K562 (cell line): ENCODE results near the gene PRKD2. TPM values are rescaled to one million over a fixed set of nuclear protein-coding genes. Genes with fewer than 3 reads are reported as not detected.

Experiments
- C11orf30 ChIP-seq: fragments of 450-650 bp; IDR thresholded peaks from 2 replicates; pipeline ENCODE4 v1.6.1; 2016; ENCODE audit warnings: low read depth, mild to moderate bottlenecking
- CCNT2 ChIP-seq: IDR thresholded peaks from 2 replicates; pipeline ENCODE4 v1.6.1; 2011; ENCODE audit warnings: borderline replicate concordance, low read depth, mild to moderate bottlenecking, moderate library complexity, mixed read lengths, low read length; ENCODE audit not compliant: insufficient read length; ENCODE audit errors: extremely low read depth
- CXXC5 ChIP-seq: fragments of 250-450 bp; sonication (Bioruptor Pico); IDR thresholded peaks from 2 replicates; pipeline ENCODE4 v1.8.0; 2022; ENCODE audit warnings: inconsistent platforms, mild to moderate bottlenecking, moderate library complexity
- EP400 ChIP-seq: fragments of 450-650 bp; IDR thresholded peaks from 2 replicates; pipeline ENCODE4 v1.6.1; 2017; ENCODE audit warnings: antibody characterized with exemption, mild to moderate bottlenecking, moderate library complexity
- ETS2 ChIP-seq: IDR thresholded peaks from 2 replicates; pipeline ENCODE4 v1.6.1; 2016; ENCODE audit warnings: borderline replicate concordance, missing genetic modification characterization, mild to moderate bottlenecking, moderate library complexity, missing compliant biosample characterization; ENCODE audit not compliant: poor library complexity, severe bottlenecking
- ETV5 ChIP-seq: sonication (generic); formaldehyde crosslinking; IDR thresholded peaks from 2 replicates; pipeline ENCODE4 v1.4.0; 2020; ENCODE audit warnings: low read depth, mild to moderate bottlenecking, missing genetic modification reagents
- FOXA1 ChIP-seq: fragments of 450-650 bp; IDR thresholded peaks from 2 replicates; pipeline ENCODE4 v1.6.1; 2016; ENCODE audit warnings: mild to moderate bottlenecking, borderline replicate concordance
- HCFC1 ChIP-seq: IDR thresholded peaks from 2 replicates; pipeline ENCODE4 v1.6.1; 2012; ENCODE audit warnings: low read depth, low read length, improper control_type of control experiment
- KDM4B ChIP-seq, 2 experiments: fragments of 450-650 bp in 1 of 2; sonication (generic) in 1 of 2; IDR thresholded peaks; 2 replicates each; pipeline ENCODE4 v1.6.1; 2016 to 2017; ENCODE audit warnings: borderline replicate concordance in 2 of 2, antibody characterized with exemption in 1 of 2, low read depth in 1 of 2, mild to moderate bottlenecking in 1 of 2
- LCOR ChIP-seq: sonication (generic); formaldehyde crosslinking; IDR thresholded peaks from 2 replicates; pipeline ENCODE4 v1.8.0; 2022; ENCODE audit warnings: mild to moderate bottlenecking, missing genetic modification reagents
- MECOM ChIP-seq: fragments of 250-450 bp; sonication (Bioruptor Pico); IDR thresholded peaks from 2 replicates; pipeline ENCODE4 v1.8.0; 2022; ENCODE audit warnings: inconsistent platforms
- SMARCE1 ChIP-seq: fragments of 450-650 bp; IDR thresholded peaks from 2 replicates; pipeline ENCODE4 v1.7.1; 2016; ENCODE audit warnings: mild to moderate bottlenecking
- SMC3 ChIP-seq: conservative IDR thresholded peaks from 2 replicates; pipeline ENCODE4 v1.6.1; 2011; ENCODE audit warnings: low read depth, low read length, improper control_type of control experiment; ENCODE audit not compliant: insufficient read depth
- TBP ChIP-seq: optimal IDR thresholded peaks from 2 replicates; pipeline ENCODE3; 2011; ENCODE audit warnings: low read depth, low read length, improper control_type of control experiment
- TOE1 ChIP-seq, 2 experiments: fragments of 450-650 bp in 1 of 2; sonication (generic) in 1 of 2; formaldehyde crosslinking in 1 of 2; IDR thresholded peaks; 2 replicates each; pipeline versions ENCODE4 v1.7.1 to v1.8.0; 2016 to 2022; ENCODE audit warnings: borderline replicate concordance in 2 of 2, mild to moderate bottlenecking in 2 of 2, antibody characterized with exemption in 1 of 2, inconsistent platforms in 1 of 2, low read depth in 1 of 2, missing genetic modification reagents in 1 of 2, moderate library complexity in 1 of 2
- XRCC5 ChIP-seq: fragments of 200-400 bp; formaldehyde crosslinking; IDR thresholded peaks from 2 replicates; pipeline ENCODE4 v1.6.1; 2017; ENCODE audit warnings: low read depth, mild to moderate bottlenecking, low read length
- ZNF134 ChIP-seq: fragments of 250-450 bp; sonication (Bioruptor Pico); conservative IDR thresholded peaks from 2 replicates; pipeline ENCODE4 v1.4.0; 2020
- ZNF384 ChIP-seq: IDR thresholded peaks from 2 replicates; pipeline ENCODE4 v1.6.1; 2012; ENCODE audit warnings: low read depth, low read length, improper control_type of control experiment
- ZNF644 ChIP-seq: fragments of 200-800 bp; sonication (Bioruptor generic); IDR thresholded peaks from 2 replicates; pipeline ENCODE4 v1.6.1; 2016; ENCODE audit warnings: low read depth, missing genetic modification characterization, missing compliant biosample characterization
- ZNF668 ChIP-seq: fragments of 250-450 bp; sonication (Bioruptor Pico); IDR thresholded peaks from 2 replicates; pipeline ENCODE4 v1.8.0; 2022; ENCODE audit warnings: mild to moderate bottlenecking, inconsistent platforms
- polyA plus RNA-seq, 8 experiments: library from polyadenylated mRNA; depleted of rRNA in 4 of 8; stranded (reverse) in 5 of 8; unstranded in 3 of 8; fragments of >200 nt; fragmentation: Nextera tagmentation in 2 of 8; fragmentation: Illumina TruSeq in 1 of 8; extraction: Ambion mirVana in 2 of 8; extraction: Trizol in 1 of 8; gene quantifications; 2 replicates each; pipeline versions ENCODE4 v1.2.1 to v1.2.3, GENCODE V29; 2011 to 2014; ENCODE audit warnings: inconsistent platforms in 1 of 8, missing spikeins in 1 of 8
- total RNA-seq, 7 experiments: library from RNA; depleted of rRNA in 6 of 7; stranded (reverse); fragments of >200 nt in 6 of 7; fragmentation: Illumina TruSeq in 2 of 7; extraction: Trizol in 2 of 7; gene quantifications; 2 replicates each; pipeline versions ENCODE4 v1.2.1 to v1.2.3, GENCODE V29; 2011 to 2021; ENCODE audit warnings: low replicate concordance in 1 of 7
- TF ChIP-seq, protein P1 (sequence below): fragments of 450-650 bp; IDR thresholded peaks from 2 replicates; pipeline ENCODE4 v1.6.1; 2014; ENCODE audit warnings: low read depth, mild to moderate bottlenecking, moderate library complexity, borderline replicate concordance
- TF ChIP-seq, protein P2 (sequence below): fragments of 250-450 bp; sonication (Bioruptor Pico); IDR thresholded peaks from 2 replicates; pipeline ENCODE4 v1.9.0; 2021; ENCODE audit warnings: mild to moderate bottlenecking
- TF ChIP-seq, protein P3 (sequence below): sonication (generic); formaldehyde crosslinking; IDR thresholded peaks from 2 replicates; pipeline ENCODE4 v1.4.0; 2020; ENCODE audit warnings: mild to moderate bottlenecking, missing genetic modification reagents

The PRKD2 gene
- total and polyA plus RNA-seq, 9 of the 15 experiments (the other 6 are each of a cell fraction or from before 2014, with no cell fraction given) = 1.8 to 60.0 (median 15.0) TPM

DNA sequence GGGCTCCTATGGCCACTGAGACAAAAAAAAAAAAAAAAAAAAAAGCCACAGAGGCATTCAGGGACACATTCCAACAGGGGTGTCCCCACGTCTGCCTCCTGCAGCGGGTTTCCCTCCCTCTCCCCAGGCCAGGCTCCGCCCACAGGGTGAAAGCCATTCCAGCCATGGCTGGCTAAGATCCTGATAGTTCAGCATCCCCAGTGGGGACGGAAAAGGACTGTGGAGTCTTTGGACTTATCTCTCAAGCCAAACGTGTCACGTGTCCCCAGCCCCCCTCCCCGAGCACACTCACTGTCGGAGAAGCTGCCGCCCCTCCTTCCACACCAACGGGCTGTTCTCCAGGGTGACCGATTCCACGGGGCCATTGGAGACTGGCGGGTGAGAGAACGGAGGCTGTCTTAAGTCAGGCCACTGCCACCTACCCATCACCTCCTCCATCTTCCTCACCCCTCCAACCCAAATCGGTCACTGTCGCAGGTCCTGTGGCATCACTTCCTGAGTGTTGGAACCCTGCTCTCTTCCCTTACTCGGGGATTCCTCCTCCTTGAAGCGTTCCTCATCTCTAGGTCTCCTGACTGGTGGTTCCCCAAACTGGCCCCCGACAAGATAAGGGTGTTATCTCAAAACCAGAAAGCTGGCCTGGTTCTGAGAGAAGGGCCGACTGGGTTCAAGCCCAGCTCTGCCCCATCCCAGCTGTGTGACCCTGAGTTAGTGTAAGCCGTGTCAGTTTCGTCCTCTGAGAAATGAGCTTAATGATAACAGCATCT lies 19.8 kb upstream of the PRKD2 start (continued):
- TF ChIP-seq, protein P1, sequence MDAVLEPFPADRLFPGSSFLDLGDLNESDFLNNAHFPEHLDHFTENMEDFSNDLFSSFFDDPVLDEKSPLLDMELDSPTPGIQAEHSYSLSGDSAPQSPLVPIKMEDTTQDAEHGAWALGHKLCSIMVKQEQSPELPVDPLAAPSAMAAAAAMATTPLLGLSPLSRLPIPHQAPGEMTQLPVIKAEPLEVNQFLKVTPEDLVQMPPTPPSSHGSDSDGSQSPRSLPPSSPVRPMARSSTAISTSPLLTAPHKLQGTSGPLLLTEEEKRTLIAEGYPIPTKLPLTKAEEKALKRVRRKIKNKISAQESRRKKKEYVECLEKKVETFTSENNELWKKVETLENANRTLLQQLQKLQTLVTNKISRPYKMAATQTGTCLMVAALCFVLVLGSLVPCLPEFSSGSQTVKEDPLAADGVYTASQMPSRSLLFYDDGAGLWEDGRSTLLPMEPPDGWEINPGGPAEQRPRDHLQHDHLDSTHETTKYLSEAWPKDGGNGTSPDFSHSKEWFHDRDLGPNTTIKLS = peak; percentile 30; the same call in 1 of the 2 replicates
- TF ChIP-seq C11orf30 (0 out of 2 replicates have a peak, but pooled peaks have one; percentile 17), ZNF644 (tag) (no peak), FOXA1 (no peak), CXXC5 (peak; percentile 41), TOE1 (IDR thresholded peaks at IDR 0.05; ENCODE audit: borderline replicate concordance) (peak; percentile 93), TOE1 (CRISPR knock-in tag; IDR thresholded peaks at IDR 0.05; ENCODE audit: borderline replicate concordance, low read depth) (no peak), ETV5 (CRISPR knock-in tag) (peak; percentile 42; the same call in 1 of the 2 replicates), ZNF134 (CRISPR knock-in tag) (no peak), SMARCE1 (peak; percentile 55), XRCC5 (no peak; the same call in 1 of the 2 replicates), EP400 (0 out of 2 replicates have a peak, but pooled peaks have one; percentile 42), TBP (no peak), ETS2 (tag) (no peak), KDM4B (IDR thresholded peaks at IDR 0.05; ENCODE audit: borderline replicate concordance in 2 of 2, low read depth in 1 of 2) (no peak), CCNT2 (peak; percentile 35), SMC3 (no peak), LCOR (CRISPR knock-in tag) (peak; percentile 91), HCFC1 (no peak), MECOM (CRISPR knock-in tag) (peak; percentile 89), ZNF384 (peak; percentile 81), ZNF668 (no peak)
- TF ChIP-seq, protein P2, sequence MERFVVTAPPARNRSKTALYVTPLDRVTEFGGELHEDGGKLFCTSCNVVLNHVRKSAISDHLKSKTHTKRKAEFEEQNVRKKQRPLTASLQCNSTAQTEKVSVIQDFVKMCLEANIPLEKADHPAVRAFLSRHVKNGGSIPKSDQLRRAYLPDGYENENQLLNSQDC (CRISPR knock-in tag) = no peak
- TF ChIP-seq, protein P3, sequence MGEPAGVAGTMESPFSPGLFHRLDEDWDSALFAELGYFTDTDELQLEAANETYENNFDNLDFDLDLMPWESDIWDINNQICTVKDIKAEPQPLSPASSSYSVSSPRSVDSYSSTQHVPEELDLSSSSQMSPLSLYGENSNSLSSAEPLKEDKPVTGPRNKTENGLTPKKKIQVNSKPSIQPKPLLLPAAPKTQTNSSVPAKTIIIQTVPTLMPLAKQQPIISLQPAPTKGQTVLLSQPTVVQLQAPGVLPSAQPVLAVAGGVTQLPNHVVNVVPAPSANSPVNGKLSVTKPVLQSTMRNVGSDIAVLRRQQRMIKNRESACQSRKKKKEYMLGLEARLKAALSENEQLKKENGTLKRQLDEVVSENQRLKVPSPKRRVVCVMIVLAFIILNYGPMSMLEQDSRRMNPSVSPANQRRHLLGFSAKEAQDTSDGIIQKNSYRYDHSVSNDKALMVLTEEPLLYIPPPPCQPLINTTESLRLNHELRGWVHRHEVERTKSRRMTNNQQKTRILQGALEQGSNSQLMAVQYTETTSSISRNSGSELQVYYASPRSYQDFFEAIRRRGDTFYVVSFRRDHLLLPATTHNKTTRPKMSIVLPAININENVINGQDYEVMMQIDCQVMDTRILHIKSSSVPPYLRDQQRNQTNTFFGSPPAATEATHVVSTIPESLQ (CRISPR knock-in tag) = no peak
